ENCODE measurements around the gene NMT1. TPM values are rescaled to one million over a fixed set of nuclear protein-coding genes. Genes with fewer than 3 reads are reported as not detected.

The NMT1 gene
- total and polyA plus RNA-seq, 2 of the 13 experiments (the other 11 are each of a cell fraction or from before 2014, with no cell fraction given): 75.7 to 142 TPM

DNA sequence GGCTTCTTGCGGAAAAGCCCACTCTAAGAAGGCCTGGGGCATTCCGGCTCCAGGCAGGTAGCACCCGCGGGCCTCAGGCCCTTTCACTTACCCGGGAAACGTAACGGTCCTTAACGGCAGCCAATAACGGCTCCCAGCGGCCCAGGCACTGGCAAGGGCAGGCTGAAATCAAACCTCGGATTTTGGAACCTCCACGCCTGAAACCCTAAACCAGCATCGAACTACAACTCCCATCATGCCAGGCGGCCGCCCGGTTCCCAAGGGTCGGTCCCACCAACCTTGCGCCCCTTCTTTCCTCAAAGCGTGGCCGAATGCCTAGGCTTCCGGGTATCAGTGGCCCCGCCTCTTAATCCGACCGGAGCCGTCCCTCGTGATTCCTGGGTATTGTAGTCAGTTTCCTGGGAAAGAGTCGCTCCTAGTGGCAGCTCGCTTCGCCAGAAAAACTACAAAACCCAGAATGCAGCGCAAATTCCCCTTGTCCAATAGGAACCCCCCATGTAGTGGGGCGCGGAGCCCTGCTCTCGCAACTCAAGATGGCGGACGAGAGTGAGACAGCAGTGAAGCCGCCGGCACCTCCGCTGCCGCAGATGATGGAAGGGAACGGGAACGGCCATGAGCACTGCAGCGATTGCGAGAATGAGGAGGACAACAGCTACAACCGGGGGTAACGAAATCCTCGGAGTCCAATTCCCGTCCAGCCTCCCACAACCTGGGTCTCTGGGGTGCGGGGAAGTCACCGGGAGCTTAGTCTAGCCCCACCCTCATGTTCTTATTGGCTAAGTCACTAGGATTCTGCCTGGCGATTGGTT is at the start of gene NMT1 (continued):
- TF ChIP-seq, protein P1, sequence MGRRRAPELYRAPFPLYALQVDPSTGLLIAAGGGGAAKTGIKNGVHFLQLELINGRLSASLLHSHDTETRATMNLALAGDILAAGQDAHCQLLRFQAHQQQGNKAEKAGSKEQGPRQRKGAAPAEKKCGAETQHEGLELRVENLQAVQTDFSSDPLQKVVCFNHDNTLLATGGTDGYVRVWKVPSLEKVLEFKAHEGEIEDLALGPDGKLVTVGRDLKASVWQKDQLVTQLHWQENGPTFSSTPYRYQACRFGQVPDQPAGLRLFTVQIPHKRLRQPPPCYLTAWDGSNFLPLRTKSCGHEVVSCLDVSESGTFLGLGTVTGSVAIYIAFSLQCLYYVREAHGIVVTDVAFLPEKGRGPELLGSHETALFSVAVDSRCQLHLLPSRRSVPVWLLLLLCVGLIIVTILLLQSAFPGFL (CRISPR knock-in tag; IDR thresholded peaks at IDR 0.05): peak; percentile 90; the same call in 1 of the 2 replicates
- peak; percentile 79 for TF ChIP-seq NAIF1 (CRISPR knock-in tag; IDR thresholded peaks at IDR 0.05; ENCODE audit: borderline replicate concordance)
- TF ChIP-seq, protein P2, sequence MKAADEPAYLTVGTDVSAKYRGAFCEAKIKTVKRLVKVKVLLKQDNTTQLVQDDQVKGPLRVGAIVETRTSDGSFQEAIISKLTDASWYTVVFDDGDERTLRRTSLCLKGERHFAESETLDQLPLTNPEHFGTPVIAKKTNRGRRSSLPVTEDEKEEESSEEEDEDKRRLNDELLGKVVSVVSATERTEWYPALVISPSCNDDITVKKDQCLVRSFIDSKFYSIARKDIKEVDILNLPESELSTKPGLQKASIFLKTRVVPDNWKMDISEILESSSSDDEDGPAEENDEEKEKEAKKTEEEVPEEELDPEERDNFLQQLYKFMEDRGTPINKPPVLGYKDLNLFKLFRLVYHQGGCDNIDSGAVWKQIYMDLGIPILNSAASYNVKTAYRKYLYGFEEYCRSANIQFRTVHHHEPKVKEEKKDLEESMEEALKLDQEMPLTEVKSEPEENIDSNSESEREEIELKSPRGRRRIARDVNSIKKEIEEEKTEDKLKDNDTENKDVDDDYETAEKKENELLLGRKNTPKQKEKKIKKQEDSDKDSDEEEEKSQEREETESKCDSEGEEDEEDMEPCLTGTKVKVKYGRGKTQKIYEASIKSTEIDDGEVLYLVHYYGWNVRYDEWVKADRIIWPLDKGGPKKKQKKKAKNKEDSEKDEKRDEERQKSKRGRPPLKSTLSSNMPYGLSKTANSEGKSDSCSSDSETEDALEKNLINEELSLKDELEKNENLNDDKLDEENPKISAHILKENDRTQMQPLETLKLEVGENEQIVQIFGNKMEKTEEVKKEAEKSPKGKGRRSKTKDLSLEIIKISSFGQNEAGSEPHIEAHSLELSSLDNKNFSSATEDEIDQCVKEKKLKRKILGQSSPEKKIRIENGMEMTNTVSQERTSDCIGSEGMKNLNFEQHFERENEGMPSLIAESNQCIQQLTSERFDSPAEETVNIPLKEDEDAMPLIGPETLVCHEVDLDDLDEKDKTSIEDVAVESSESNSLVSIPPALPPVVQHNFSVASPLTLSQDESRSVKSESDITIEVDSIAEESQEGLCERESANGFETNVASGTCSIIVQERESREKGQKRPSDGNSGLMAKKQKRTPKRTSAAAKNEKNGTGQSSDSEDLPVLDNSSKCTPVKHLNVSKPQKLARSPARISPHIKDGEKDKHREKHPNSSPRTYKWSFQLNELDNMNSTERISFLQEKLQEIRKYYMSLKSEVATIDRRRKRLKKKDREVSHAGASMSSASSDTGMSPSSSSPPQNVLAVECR (CRISPR knock-in tag; IDR thresholded peaks at IDR 0.05; ENCODE audit: borderline replicate concordance): peak; percentile 94
- TF ChIP-seq ZSCAN9 (CRISPR knock-in tag; IDR thresholded peaks at IDR 0.05; ENCODE audit: borderline replicate concordance): peak; percentile 65; the same call in 1 of the 2 replicates
- no peak for TF ChIP-seq ZNF274 (CRISPR knock-in tag; IDR thresholded peaks at IDR 0.05)
- TF ChIP-seq SMAD3 (CRISPR knock-in tag; IDR thresholded peaks at IDR 0.05): peak; percentile 39
- TF ChIP-seq HOXA3 (CRISPR knock-in tag; IDR thresholded peaks at IDR 0.05): peak; percentile 94
- TF ChIP-seq ZNF430 (CRISPR knock-in tag; IDR thresholded peaks at IDR 0.05): no peak
- TF ChIP-seq ZBTB20 (CRISPR knock-in tag; IDR thresholded peaks at IDR 0.05; ENCODE audit: borderline replicate concordance, low read depth): peak; percentile 84; the same call in 1 of the 2 replicates
- no peak for TF ChIP-seq ZSCAN25 (CRISPR knock-in tag; IDR thresholded peaks at IDR 0.05)
- no peak for TF ChIP-seq ATF7 (IDR thresholded peaks at IDR 0.05)
- TF ChIP-seq ATF7 (CRISPR knock-in tag; IDR thresholded peaks at IDR 0.05): 0 out of 2 replicates have a peak, but pooled peaks have one; percentile 50
- TF ChIP-seq, protein P3, sequence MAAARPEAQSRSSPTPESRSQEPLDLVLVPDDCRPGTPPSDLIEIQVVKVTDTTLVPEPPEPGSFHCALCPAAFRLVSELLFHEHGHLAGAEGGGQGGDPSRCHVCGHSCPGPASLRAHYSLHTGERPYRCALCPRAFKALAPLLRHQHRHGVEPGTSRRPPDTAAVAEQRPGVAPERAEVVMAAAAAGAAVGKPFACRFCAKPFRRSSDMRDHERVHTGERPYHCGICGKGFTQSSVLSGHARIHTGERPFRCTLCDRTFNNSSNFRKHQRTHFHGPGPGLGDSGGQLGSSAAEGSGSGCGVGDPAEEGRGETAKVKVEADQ (CRISPR knock-in tag; IDR thresholded peaks at IDR 0.05; ENCODE audit: borderline replicate concordance): peak; percentile 67; the same call in 1 of the 2 replicates
- no peak for TF ChIP-seq ZNF326 (CRISPR knock-in tag; IDR thresholded peaks at IDR 0.05; ENCODE audit: borderline replicate concordance)
- peak; percentile 92 for TF ChIP-seq SIN3B (IDR thresholded peaks at IDR 0.05; ENCODE audit: low read length)
- TF ChIP-seq, protein P4, sequence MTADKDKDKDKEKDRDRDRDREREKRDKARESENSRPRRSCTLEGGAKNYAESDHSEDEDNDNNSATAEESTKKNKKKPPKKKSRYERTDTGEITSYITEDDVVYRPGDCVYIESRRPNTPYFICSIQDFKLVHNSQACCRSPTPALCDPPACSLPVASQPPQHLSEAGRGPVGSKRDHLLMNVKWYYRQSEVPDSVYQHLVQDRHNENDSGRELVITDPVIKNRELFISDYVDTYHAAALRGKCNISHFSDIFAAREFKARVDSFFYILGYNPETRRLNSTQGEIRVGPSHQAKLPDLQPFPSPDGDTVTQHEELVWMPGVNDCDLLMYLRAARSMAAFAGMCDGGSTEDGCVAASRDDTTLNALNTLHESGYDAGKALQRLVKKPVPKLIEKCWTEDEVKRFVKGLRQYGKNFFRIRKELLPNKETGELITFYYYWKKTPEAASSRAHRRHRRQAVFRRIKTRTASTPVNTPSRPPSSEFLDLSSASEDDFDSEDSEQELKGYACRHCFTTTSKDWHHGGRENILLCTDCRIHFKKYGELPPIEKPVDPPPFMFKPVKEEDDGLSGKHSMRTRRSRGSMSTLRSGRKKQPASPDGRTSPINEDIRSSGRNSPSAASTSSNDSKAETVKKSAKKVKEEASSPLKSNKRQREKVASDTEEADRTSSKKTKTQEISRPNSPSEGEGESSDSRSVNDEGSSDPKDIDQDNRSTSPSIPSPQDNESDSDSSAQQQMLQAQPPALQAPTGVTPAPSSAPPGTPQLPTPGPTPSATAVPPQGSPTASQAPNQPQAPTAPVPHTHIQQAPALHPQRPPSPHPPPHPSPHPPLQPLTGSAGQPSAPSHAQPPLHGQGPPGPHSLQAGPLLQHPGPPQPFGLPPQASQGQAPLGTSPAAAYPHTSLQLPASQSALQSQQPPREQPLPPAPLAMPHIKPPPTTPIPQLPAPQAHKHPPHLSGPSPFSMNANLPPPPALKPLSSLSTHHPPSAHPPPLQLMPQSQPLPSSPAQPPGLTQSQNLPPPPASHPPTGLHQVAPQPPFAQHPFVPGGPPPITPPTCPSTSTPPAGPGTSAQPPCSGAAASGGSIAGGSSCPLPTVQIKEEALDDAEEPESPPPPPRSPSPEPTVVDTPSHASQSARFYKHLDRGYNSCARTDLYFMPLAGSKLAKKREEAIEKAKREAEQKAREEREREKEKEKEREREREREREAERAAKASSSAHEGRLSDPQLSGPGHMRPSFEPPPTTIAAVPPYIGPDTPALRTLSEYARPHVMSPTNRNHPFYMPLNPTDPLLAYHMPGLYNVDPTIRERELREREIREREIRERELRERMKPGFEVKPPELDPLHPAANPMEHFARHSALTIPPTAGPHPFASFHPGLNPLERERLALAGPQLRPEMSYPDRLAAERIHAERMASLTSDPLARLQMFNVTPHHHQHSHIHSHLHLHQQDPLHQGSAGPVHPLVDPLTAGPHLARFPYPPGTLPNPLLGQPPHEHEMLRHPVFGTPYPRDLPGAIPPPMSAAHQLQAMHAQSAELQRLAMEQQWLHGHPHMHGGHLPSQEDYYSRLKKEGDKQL (CRISPR knock-in tag; IDR thresholded peaks at IDR 0.05; ENCODE audit: low read depth): peak; percentile 27; the same call in 1 of the 2 replicates
- TF ChIP-seq ZNF333 (CRISPR knock-in tag; IDR thresholded peaks at IDR 0.05; ENCODE audit: borderline replicate concordance): peak; percentile 60; the same call in 1 of the 2 replicates

All from HepG2 (cell line).